HG03064 (cell line): ENCODE results near the gene SIL1.
"Not testable (repeated sequence)": the region's sequence is repeated elsewhere in the genome, so short reads cannot be mapped to it uniquely, and the experiment has no call there.

Experiments used
- ATAC-seq: cut with Tn5 transposase; IDR thresholded peaks from one replicate; pipeline ENCODE4 v1.9.1; 2021; ENCODE audit warnings: low read depth; ENCODE audit not compliant: unreplicated experiment

SIL1 gene

GRCh38 chr5:139197710-139198669, at the start of gene SIL1:
SIL1 (minus strand) TSS chr5:139198368; CDS start chr5:139127843, 70,525 bp downstream.
- ATAC-seq: peak; percentile 97

- ATAC-seq: no peak
These were observed 48.2 kb upstream of the SIL1 start for GRCh38 chr5:139246394-139246793.

GRCh38 chr5:139245637-139246339, 47.6 kb upstream of the SIL1 start:
- ATAC-seq: no peak

GRCh38 chr5:139243425-139243970, 45.3 kb upstream of the SIL1 start:
- ATAC-seq: no peak

GRCh38 chr5:139241139-139241538, 43.0 kb upstream of the SIL1 start:
- no peak for ATAC-seq

- no peak for ATAC-seq
These were observed 38.3 kb upstream of the SIL1 start for GRCh38 chr5:139236479-139236878.

GRCh38 chr5:139232147-139232724, 34.1 kb upstream of the SIL1 start:
- no peak for ATAC-seq

- ATAC-seq: no peak
These were observed 30.1 kb upstream of the SIL1 start for GRCh38 chr5:139228201-139228803.

GRCh38 chr5:139226131-139226530, 28.0 kb upstream of the SIL1 start:
- ATAC-seq: no peak

- no peak for ATAC-seq
These were observed 25.3 kb upstream of the SIL1 start for GRCh38 chr5:139223481-139223880.

- ATAC-seq: no peak
These were observed 24.2 kb upstream of the SIL1 start for GRCh38 chr5:139222346-139222745.

- not testable (repeated sequence) for ATAC-seq
These were observed 19.9 kb upstream of the SIL1 start for GRCh38 chr5:139218038-139218437.

- ATAC-seq: no peak
These were observed 17.2 kb upstream of the SIL1 start for GRCh38 chr5:139215107-139215975.

GRCh38 chr5:139214646-139215045, 16.5 kb upstream of the SIL1 start:
- ATAC-seq: no peak

GRCh38 chr5:139212906-139213305, 14.7 kb upstream of the SIL1 start:
- ATAC-seq: no peak

GRCh38 chr5:139212486-139212885, 14.3 kb upstream of the SIL1 start:
- ATAC-seq: no peak

GRCh38 chr5:139210585-139210984, 12.4 kb upstream of the SIL1 start:
- ATAC-seq: no peak

- ATAC-seq: no peak
These were observed 9.3 kb upstream of the SIL1 start for GRCh38 chr5:139207297-139208000.

GRCh38 chr5:139205586-139205985, 7.4 kb upstream of the SIL1 start:
- no peak for ATAC-seq
